IPS-18c (cell line): ENCODE measurements around the gene TCFL5.
A peak's percentile ranks its signal among the peaks of the same experiment; 100 is the strongest.

Experiments used
- H3K4me3 ChIP-seq: 2 replicates; pipeline ENCODE4 v1.7.0; 2013; ENCODE audit warnings: low read depth, mild to moderate bottlenecking, low read length, moderate library complexity; ENCODE audit not compliant: insufficient read depth
- H3K9me3 ChIP-seq: one replicate; pipeline ENCODE4 v1.6.1; 2013; ENCODE audit warnings: mild to moderate bottlenecking, low read length, moderate library complexity; ENCODE audit not compliant: control insufficient read depth, insufficient read depth

The TCFL5 gene

GRCh38 chr20:62814060-62814708, 47.4 kb downstream of the TCFL5 start:
- H3K4me3 ChIP-seq: no peak overlapping the region
- H3K9me3 ChIP-seq: no peaks in the 10 kb centered on the region

GRCh38 chr20:62813588-62813987, 48.0 kb downstream of the TCFL5 start:
- Histone ChIP-seq H3K4me3 (no peak overlapping the region), H3K9me3 (no peaks in the 10 kb centered on the region)

- Histone ChIP-seq H3K9me3 (no peaks in the 10 kb centered on the region), H3K4me3 (no peak overlapping the region)
These were observed 48.8 kb downstream of the TCFL5 start for GRCh38 chr20:62812907-62813200.

GRCh38 chr20:62812181-62812906, 49.3 kb downstream of the TCFL5 start:
- Histone ChIP-seq H3K9me3 (no peaks in the 10 kb centered on the region), H3K4me3 (no peak overlapping the region)

GRCh38 chr20:62811720-62812119, 49.9 kb downstream of the TCFL5 start:
- H3K4me3 ChIP-seq: no peak overlapping the region
- H3K9me3 ChIP-seq: no peaks in the 10 kb centered on the region

- H3K9me3 ChIP-seq: no peaks in the 10 kb centered on the region
- no peak overlapping the region for H3K4me3 ChIP-seq
These were observed 50.3 kb downstream of the TCFL5 start for GRCh38 chr20:62811320-62811719.

GRCh38 chr20:62809530-62810428, 51.8 kb downstream of the TCFL5 start:
- H3K4me3 ChIP-seq: no peak overlapping the region
- no peaks in the 10 kb centered on the region for H3K9me3 ChIP-seq

- Histone ChIP-seq H3K9me3 (no peaks in the 10 kb centered on the region), H3K4me3 (no peak overlapping the region)
These were observed 53.3 kb downstream of the TCFL5 start for GRCh38 chr20:62808211-62808865.

- Histone ChIP-seq H3K4me3 (no peak overlapping the region), H3K9me3 (no peaks in the 10 kb centered on the region)
These were observed 54.0 kb downstream of the TCFL5 start for GRCh38 chr20:62807444-62808210.

- Histone ChIP-seq H3K9me3 (no peaks in the 10 kb centered on the region), H3K4me3 (no peak overlapping the region)
These were observed 55.1 kb downstream of the TCFL5 start for GRCh38 chr20:62806383-62807050.

GRCh38 chr20:62805711-62806382, 55.8 kb downstream of the TCFL5 start:
- no peaks in the 10 kb centered on the region for H3K9me3 ChIP-seq

GRCh38 chr20:62805155-62805710, 56.4 kb downstream of the TCFL5 start:
- Histone ChIP-seq H3K4me3 (peak overlapping the region; percentile 74), H3K9me3 (no peaks in the 10 kb centered on the region)

More at GRCh38 chr20:62805711-62806382, 55.8 kb downstream of the TCFL5 start:
- H3K4me3 ChIP-seq: peak overlapping the region; percentile 74

- H3K4me3 ChIP-seq: peak within 1 kb of the TSS; percentile 74
- H3K9me3 ChIP-seq: no peaks in the 10 kb centered on the region
These were observed 56.9 kb downstream of the TCFL5 start, which contains the start of gene OGFR for GRCh38 chr20:62804627-62805154. OGFR (plus strand) TSS chr20:62804835; CDS start chr20:62804860, 25 bp downstream.

- Histone ChIP-seq H3K9me3 (no peaks in the 10 kb centered on the region), H3K4me3 (peak overlapping the region; percentile 38)
These were observed 57.5 kb downstream of the TCFL5 start for GRCh38 chr20:62804021-62804626.
